Glomerular endothelial cell (primary cell): Measurements from ENCODE around the gene SMIM28. TPM values are rescaled to one million over a fixed set of nuclear protein-coding genes. Genes with fewer than 3 reads are reported as not detected.

Experiments
- DNase-seq: peaks from one replicate; pipeline ENCODE4 v3.0.0-alpha.2; 2011; ENCODE audit warnings: low read depth, low spot score; ENCODE audit errors: extremely low read depth
- total RNA-seq: library from RNA; depleted of rRNA; stranded (reverse); fragments of >200 nt; gene quantifications from 2 replicates; pipeline ENCODE4 v1.2.3, GENCODE V29; 2015

Gene SMIM28
- total RNA-seq, 1 donor from 2014 or later = not detected

DNA sequence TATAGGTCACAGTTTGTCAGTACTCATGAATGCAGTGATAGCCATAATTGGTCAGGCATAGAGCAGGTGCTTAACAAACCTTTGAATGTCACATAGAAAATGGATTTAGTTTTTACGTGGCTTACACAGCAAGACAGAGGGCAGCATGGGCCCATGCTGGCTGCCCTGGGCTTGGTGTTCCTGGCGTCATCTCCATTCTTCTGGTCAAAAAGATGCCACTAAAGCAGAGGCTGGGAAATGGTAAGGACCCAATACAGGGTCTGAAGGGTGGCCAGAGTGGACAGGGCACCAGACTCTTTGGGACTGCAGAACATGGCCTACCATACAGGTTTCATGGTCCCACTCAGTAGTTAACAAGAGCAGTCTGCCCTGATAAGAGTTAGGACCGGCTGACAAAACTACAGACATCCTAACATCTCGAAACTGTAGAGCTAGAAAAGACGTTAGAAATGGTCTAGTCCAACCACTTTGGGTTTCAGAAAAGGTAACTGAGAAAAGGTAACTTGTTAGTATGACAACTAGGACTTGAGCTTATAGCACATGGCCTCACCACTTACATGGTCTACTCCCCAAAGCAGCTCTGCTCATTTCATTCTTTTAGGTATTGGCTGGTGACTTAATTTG, 48.9 kb downstream of the SMIM28 start:
- no peak for DNase-seq

DNA sequence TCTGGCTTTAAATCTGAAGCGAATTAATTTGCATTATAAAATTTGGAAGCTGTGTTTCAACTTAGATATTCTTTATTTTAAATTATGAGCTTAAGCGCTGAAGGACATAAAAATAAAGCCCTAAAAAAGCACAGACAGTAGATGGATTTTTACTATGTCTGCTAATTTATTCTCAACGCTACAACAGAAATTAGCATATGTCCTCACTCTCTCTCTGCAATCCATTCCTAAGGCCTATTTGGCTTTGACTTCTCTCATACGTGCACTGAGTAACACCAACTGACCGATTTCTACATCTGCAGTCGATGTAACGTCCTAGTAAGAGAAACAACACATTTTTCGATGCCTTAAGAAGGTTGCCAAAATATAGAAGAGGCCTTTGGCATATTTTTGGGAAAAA, 50.0 kb downstream of the SMIM28 start:
- DNase-seq = no peak

DNA sequence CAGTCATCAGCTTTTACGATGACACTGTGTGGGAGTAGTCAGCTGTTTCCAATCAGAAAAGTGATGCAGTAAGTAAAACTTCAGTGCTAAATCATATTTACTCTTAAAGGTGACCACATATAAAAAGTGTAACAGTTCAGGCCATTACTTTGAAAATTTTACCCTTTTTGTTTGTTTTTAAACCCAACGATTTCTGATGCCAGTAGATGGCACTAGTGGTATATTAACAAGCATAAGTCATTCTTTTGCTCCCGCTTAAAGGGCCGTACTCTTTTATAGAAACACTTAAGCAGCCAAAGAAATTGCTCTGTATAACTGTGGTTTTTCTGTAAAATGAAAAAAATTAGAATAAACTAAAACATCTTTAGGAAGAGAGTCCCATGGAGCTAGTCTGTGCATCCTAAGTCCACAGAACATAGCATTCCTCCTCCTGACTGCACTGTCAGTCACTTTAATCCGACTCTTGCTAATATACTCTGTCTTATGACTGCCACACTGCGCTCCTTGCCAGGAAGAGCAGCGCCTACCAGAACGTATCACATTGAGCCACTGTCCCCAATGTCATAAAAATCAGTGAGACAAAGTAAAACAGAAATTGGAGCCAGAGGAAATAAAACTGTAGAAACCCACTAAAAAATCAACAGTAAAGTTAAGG, 51.4 kb downstream of the SMIM28 start:
- DNase-seq = peak; percentile 27

DNA sequence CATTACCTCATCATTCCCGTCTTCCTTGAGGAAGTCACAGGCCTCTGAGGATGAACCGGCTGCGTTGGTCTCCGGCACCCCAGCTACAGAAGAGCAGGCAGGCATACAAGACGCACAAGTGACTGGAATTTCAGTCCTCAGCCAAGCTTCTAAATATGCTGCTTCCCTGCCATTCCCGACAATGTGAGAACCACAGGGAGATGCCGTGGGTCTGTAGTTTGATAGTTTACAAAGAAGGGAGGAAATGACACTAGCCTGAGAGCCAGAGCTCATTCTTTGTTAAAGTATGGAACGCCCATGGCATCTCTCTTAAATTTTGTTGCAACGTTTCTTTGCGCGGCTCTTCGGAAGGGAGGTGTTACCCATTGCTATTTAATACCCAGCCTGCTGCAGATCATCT, 52.1 kb downstream of the SMIM28 start:
- DNase-seq = no peak

DNA sequence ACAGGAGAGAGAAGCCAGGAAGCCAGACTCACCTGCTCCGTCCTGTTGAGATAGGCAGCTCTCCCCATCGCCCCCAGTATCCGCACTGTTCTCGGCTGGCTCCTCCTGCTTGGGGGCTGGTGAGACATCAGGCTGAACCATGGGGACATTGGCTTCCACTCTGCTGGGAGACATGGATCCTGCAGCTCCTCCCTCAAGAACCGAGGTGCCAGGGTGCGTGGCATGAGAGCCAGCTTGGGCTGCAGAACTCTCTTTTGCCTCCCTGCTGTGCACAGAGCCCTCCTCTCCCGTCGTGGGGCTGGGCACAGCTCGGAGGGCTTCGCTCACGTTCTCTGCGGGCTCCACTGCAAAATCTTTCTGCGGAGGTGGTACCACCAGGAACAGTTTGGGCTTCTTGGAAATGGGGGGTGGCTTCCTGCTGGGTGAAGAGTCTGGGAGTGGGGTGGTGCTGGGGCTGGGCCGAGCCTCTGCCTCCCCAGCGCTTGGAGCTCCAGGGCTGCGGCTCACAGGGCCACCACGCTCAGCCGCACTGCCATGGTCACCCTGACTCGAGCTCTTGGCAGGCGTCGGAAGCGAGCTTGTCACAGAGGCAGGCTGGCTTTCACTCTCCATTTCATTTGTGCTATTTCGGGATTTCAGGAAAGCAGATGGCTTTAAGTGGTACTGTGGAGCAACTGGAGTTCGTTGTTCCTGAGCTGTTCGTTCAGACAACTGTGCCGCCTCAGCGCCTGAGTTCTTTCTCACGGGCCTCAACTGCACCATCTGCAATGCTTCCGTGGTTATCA, 52.8 kb downstream of the SMIM28 start:
- DNase-seq = no peak

DNA sequence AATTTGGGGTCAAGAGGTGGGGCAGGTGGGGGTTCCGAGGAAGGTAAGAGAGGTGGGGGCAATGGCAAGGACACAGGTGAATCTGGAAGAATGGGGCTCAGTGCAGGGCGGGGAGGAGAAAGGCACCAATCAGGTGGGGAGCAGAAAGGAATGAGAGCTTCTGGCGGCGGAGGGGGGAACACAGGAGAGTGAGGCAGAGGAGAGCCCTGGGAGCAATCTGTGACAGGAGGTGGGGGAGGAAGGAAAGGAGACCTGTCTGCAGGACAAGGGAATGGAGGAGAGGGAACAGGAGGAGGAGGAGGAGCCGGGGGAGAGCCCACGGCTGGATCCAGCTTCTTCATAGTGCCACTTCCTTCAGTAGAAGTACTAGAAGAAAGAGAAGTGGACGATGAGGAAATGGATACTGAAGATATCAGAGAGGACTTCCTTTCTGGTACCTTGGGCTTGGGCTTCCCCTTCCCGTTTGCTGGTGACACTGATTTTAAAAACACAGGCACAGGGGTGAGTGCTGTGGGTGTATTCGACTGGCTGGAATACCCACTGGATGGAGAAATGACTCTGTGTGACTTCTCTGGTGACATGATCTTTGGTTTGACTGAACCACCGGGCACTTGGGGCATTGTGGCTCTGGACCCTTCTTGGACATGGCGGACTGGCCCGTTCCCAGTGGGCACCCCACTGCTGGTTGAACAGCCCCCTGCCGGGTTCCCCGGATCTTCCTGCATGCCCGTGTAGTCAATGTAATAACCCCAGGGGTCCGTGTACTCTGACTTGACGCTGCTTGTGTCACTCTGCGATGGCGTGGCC, 53.8 kb downstream of the SMIM28 start:
- no peak for DNase-seq

DNA sequence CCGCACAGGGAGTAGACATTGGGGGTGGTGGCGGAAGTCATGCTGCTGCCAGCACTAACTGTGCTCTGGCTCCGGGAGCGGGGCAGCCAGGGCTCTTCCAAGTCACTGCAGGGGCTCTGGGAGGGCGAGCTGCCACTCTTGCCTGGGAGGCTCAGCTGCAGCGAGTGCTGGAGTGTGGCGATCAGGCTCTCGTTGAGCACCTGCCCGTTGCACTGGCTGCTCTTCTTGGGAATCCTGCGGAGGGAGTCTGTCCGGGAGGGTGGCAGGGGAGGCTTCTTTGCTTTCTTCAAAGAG, 54.3 kb downstream of the SMIM28 start:
- no peak for DNase-seq

Other genes starting within 250 kb of the SMIM28 start
- gene ARFGEF3, start 216.0 kb upstream of the SMIM28 start, total RNA-seq = 4.5 and 5.1 TPM in 2 replicates
- not detected in 2 replicates for gene PBOV1, start 159.4 kb upstream of the SMIM28 start, total RNA-seq
- gene HEBP2, start 26.3 kb downstream of the SMIM28 start, total RNA-seq = 40.7 and 63.9 TPM in 2 replicates
- gene NHSL1, start 121.6 kb downstream of the SMIM28 start, total RNA-seq = 64.3 and 78.2 TPM in 2 replicates